WTC11 (cell line): ENCODE data around the gene SPOCK1. TPM values are rescaled to one million over a fixed set of nuclear protein-coding genes. Genes with fewer than 3 reads are reported as not detected.

ENCODE experiments used
- ATAC-seq: fragments of 200-7000 bp; cut with Tn5 transposase; 2 replicates; pipeline ENCODE4 v1.10.0; 2021; ENCODE audit warnings: mild to moderate bottlenecking, moderate library complexity
- CTCF ChIA-PET: fragments of 300-600 bp; sonication (Branson Sonifier 250); formaldehyde crosslinking; loops from one replicate; lab custom pipeline; 2021; ENCODE audit warnings: antibody characterized with exemption; lab: Charles Lee
- POLR2A ChIA-PET: fragments of 350-600 bp; sonication (Branson Sonifier 250); formaldehyde crosslinking; loops from one replicate; lab custom pipeline; 2021; ENCODE audit warnings: antibody characterized with exemption; lab: Charles Lee
- DNase-seq: peaks from one replicate; pipeline ENCODE4 v3.0.0; 2021; ENCODE audit warnings: low spot score
- H3K27ac Mint-ChIP-seq: 2 replicates; pipeline ENCODE4 v1.8.0; 2021; ENCODE audit warnings: mixed read lengths
- H3K27me3 Mint-ChIP-seq: 2 replicates; pipeline ENCODE4 v1.8.0; 2021; ENCODE audit warnings: low read depth, mild to moderate bottlenecking, moderate library complexity, mixed read lengths
- H3K36me3 Mint-ChIP-seq: 2 replicates; pipeline ENCODE4 v1.8.0; 2021; ENCODE audit warnings: mixed read lengths
- H3K4me1 Mint-ChIP-seq: 2 replicates; pipeline ENCODE4 v1.8.0; 2022; ENCODE audit warnings: mixed read lengths
- H3K4me3 Mint-ChIP-seq: 2 replicates; pipeline ENCODE4 v1.8.0; 2021; ENCODE audit warnings: mild to moderate bottlenecking, moderate library complexity, mixed read lengths
- H3K9me3 Mint-ChIP-seq: 2 replicates; pipeline ENCODE4 v1.8.0; 2021; ENCODE audit warnings: mixed read lengths
- CDX4 ChIP-seq: fragments of 250-450 bp; sonication (Bioruptor Pico); IDR thresholded peaks from 2 replicates; pipeline ENCODE4 v1.9.0; 2021; ENCODE audit warnings: moderate library complexity, mild to moderate bottlenecking, inconsistent platforms, borderline replicate concordance
- CREB1 ChIP-seq: sonication (generic); formaldehyde crosslinking; IDR thresholded peaks from 2 replicates; pipeline ENCODE4 v1.8.0; 2023; ENCODE audit warnings: mild to moderate bottlenecking, missing genetic modification reagents
- EMX1 ChIP-seq: fragments of 250-450 bp; sonication (Bioruptor Pico); IDR thresholded peaks from 2 replicates; pipeline ENCODE4 v1.8.0; 2021; ENCODE audit warnings: mild to moderate bottlenecking
- HMGA2 ChIP-seq: fragments of 250-450 bp; sonication (Bioruptor Pico); IDR thresholded peaks from 2 replicates; pipeline ENCODE4 v1.4.0; 2021; ENCODE audit warnings: mild to moderate bottlenecking, moderate library complexity
- KAT7 ChIP-seq: sonication (generic); formaldehyde crosslinking; IDR thresholded peaks from 2 replicates; pipeline ENCODE4 v1.8.1; 2023; ENCODE audit warnings: missing genetic modification reagents, mild to moderate bottlenecking, borderline replicate concordance
- PRRX2 ChIP-seq: fragments of 250-450 bp; sonication (Bioruptor Pico); IDR thresholded peaks from 2 replicates; pipeline ENCODE4 v1.8.0; 2021; ENCODE audit warnings: mild to moderate bottlenecking
- ZNF121 ChIP-seq: sonication (generic); formaldehyde crosslinking; IDR thresholded peaks from 2 replicates; pipeline ENCODE4 v1.8.0; 2023; ENCODE audit warnings: missing genetic modification reagents
- ZNF138 ChIP-seq: sonication (generic); formaldehyde crosslinking; conservative IDR thresholded peaks from 2 replicates; pipeline ENCODE4 v1.8.1; 2022; ENCODE audit warnings: mild to moderate bottlenecking, moderate library complexity, missing genetic modification reagents
- ZNF219 ChIP-seq: sonication (generic); formaldehyde crosslinking; IDR thresholded peaks from 2 replicates; pipeline ENCODE4 v1.8.0; 2023; ENCODE audit warnings: missing genetic modification reagents, mild to moderate bottlenecking, borderline replicate concordance
- ZNF532 ChIP-seq: fragments of 250-450 bp; sonication (Bioruptor Pico); IDR thresholded peaks from 2 replicates; pipeline ENCODE4 v1.9.0; 2021; ENCODE audit warnings: mild to moderate bottlenecking, borderline replicate concordance
- total RNA-seq: library from RNA; stranded (reverse); gene quantifications from 3 replicates; pipeline ENCODE4 v1.2.3, GENCODE V29; 2021
- TF ChIP-seq, protein P1 (sequence below): sonication (generic); formaldehyde crosslinking; IDR thresholded peaks from 2 replicates; pipeline ENCODE4 v1.8.1; 2022; ENCODE audit warnings: mild to moderate bottlenecking, moderate library complexity, missing genetic modification reagents
- TF ChIP-seq, protein P2 (sequence below): sonication (generic); formaldehyde crosslinking; IDR thresholded peaks from 2 replicates; pipeline ENCODE4 v1.8.0; 2022; ENCODE audit warnings: mild to moderate bottlenecking, missing genetic modification reagents
- TF ChIP-seq, protein P3 (sequence below): fragments of 250-450 bp; sonication (Bioruptor Pico); conservative IDR thresholded peaks from 2 replicates; pipeline ENCODE4 v1.9.0; 2021; ENCODE audit warnings: mild to moderate bottlenecking

The SPOCK1 gene
- total RNA-seq, 1 experiment from 2014 or later: 15.2 TPM

GRCh38 chr5:137304226-137304874 lies 194.8 kb downstream of the SPOCK1 start:
- Mint-ChIP-seq H3K4me1 (peaks cover 17% of the 10 kb centered on the region), H3K4me3 (no peak overlapping the region), H3K9me3 (no peaks in the 10 kb centered on the region), H3K27ac (no peak overlapping the region), H3K36me3 (no peaks in the 10 kb centered on the region), H3K27me3 (no peaks in the 10 kb centered on the region)
- TF ChIP-seq, protein P1, sequence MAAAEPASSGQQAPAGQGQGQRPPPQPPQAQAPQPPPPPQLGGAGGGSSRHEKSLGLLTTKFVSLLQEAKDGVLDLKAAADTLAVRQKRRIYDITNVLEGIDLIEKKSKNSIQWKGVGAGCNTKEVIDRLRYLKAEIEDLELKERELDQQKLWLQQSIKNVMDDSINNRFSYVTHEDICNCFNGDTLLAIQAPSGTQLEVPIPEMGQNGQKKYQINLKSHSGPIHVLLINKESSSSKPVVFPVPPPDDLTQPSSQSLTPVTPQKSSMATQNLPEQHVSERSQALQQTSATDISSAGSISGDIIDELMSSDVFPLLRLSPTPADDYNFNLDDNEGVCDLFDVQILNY: no peak
- ChIA-PET POLR2A (no interaction called here), CTCF (interaction anchor here (0.6 to 8.9 kb wide), 4 partner anchors 16 to 195 kb away, joined by 3 to 58 read pairs (median 4); partner anchors contain the start of gene SPOCK1)
- DNase-seq (no peak), ATAC-seq (no peak)

- ChIA-PET POLR2A (interaction anchor here (0.6 kb wide), 1 partner anchor 887 kb away, joined by 3 read pairs; no protein-coding TSS in a partner anchor), CTCF (interaction anchor here (1.5 to 8.9 kb wide), 2 partner anchors 17 to 195 kb away, joined by 4 to 58 read pairs; partner anchors contain the start of gene SPOCK1)
- Mint-ChIP-seq H3K4me1 (peaks cover 17% of the 10 kb centered on the region), H3K36me3 (no peaks in the 10 kb centered on the region), H3K9me3 (no peaks in the 10 kb centered on the region), H3K27me3 (no peaks in the 10 kb centered on the region), H3K4me3 (no peak overlapping the region), H3K27ac (no peak overlapping the region)
- ATAC-seq: peak; percentile 44
- TF ChIP-seq CDX4 (CRISPR knock-in tag) (no peak), HMGA2 (CRISPR knock-in tag) (no peak), ZNF219 (no peak), CREB1 (CRISPR knock-in tag) (no peak), PRRX2 (CRISPR knock-in tag) (no peak), EMX1 (CRISPR knock-in tag) (no peak), ZNF532 (no peak), ZNF121 (no peak), KAT7 (CRISPR knock-in tag) (no peak), ZNF138 (CRISPR knock-in tag) (no peak)
- TF ChIP-seq, protein P2, sequence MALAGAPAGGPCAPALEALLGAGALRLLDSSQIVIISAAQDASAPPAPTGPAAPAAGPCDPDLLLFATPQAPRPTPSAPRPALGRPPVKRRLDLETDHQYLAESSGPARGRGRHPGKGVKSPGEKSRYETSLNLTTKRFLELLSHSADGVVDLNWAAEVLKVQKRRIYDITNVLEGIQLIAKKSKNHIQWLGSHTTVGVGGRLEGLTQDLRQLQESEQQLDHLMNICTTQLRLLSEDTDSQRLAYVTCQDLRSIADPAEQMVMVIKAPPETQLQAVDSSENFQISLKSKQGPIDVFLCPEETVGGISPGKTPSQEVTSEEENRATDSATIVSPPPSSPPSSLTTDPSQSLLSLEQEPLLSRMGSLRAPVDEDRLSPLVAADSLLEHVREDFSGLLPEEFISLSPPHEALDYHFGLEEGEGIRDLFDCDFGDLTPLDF (CRISPR knock-in tag): no peak
- TF ChIP-seq, protein P3, sequence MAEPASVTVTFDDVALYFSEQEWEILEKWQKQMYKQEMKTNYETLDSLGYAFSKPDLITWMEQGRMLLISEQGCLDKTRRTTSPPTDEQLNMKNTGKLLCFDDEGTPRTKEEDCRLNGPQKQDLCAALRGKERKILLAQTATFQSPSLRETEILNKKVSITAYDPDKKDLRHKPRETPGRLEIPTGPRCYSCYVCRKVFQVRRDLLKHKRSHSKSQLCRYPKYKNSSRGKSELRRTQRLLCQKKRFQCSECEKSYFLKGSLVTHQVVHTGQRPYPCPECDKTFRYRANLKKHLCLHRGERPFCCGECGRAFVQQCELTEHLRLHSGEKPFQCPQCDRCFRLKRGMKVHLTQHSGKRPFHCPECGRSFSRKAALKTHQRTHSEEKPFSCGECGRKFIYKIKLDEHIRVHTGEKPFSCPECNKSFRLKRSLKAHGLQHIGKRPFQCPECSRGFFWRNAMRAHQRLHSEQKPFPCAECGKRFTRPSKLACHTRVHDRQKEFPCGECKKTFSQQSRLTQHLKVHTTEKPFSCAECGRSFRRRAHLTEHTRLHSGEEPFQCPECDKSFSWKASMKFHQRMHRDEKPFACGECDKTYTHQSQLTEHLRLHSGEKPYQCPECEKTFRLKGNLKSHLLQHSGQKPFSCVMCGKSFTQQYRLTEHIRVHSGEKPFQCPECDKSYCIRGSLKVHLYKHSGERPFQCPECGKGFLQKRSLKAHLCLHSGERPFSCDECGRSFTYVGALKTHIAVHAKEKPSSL: no peak
- DNase-seq: no peak
These were observed 195.6 kb downstream of the SPOCK1 start for GRCh38 chr5:137303509-137303908.
